Loucy (cell line): ENCODE data around the gene SLC38A3.

Source experiments
- H2AFZ ChIP-seq: fragments of 200-600 bp; sonication (generic); 2 replicates; pipeline ENCODE4 v1.6.0; 2016; ENCODE audit warnings: antibody characterized with exemption, mild to moderate bottlenecking, low read length, moderate library complexity
- H3F3A ChIP-seq: fragments of 200-600 bp; 2 replicates; pipeline ENCODE4 v1.6.0; 2016; ENCODE audit warnings: antibody characterized with exemption, low read depth, mild to moderate bottlenecking
- H3K27me3 ChIP-seq: fragments of 200-600 bp; sonication (generic); 2 replicates; pipeline ENCODE4 v1.6.1; 2014; ENCODE audit warnings: low read length, mild to moderate bottlenecking; ENCODE audit not compliant: insufficient read depth, poor library complexity, severe bottlenecking
- H3K36me3 ChIP-seq: fragments of 200-600 bp; sonication (generic); 2 replicates; pipeline ENCODE4 v1.6.1; 2016; ENCODE audit warnings: low read length; ENCODE audit not compliant: insufficient read depth
- H3K4me1 ChIP-seq: fragments of 200-600 bp; sonication (generic); 2 replicates; pipeline ENCODE4 v1.5.1; 2014; ENCODE audit warnings: low read length, mild to moderate bottlenecking; ENCODE audit not compliant: insufficient read depth, poor library complexity, severe bottlenecking
- H3K4me2 ChIP-seq: fragments of 200-600 bp; sonication (generic); 2 replicates; pipeline ENCODE4 v1.6.0; 2014; ENCODE audit warnings: antibody characterized with exemption, low read length, low read depth, mild to moderate bottlenecking; ENCODE audit not compliant: poor library complexity, severe bottlenecking
- H3K4me3 ChIP-seq: fragments of 200-600 bp; sonication (generic); 2 replicates; pipeline ENCODE4 v1.5.1; 2014; ENCODE audit warnings: low read length, mild to moderate bottlenecking, mixed read lengths; ENCODE audit not compliant: poor library complexity, severe bottlenecking
- H3K79me2 ChIP-seq: fragments of 200-600 bp; sonication (generic); 2 replicates; pipeline ENCODE4 v1.6.1; 2014; ENCODE audit warnings: low read length; ENCODE audit not compliant: insufficient read depth
- H3K9ac ChIP-seq: fragments of 200-600 bp; sonication (generic); 2 replicates; pipeline ENCODE4 v1.6.0; 2014; ENCODE audit warnings: mild to moderate bottlenecking, low read depth, low read length, moderate library complexity; ENCODE audit not compliant: poor library complexity, severe bottlenecking
- H3K9me2 ChIP-seq: fragments of 200-600 bp; sonication (generic); replicated peaks from 2 replicates; pipeline ENCODE4 v1.6.1; 2016; ENCODE audit warnings: low read depth, low read length, mixed read lengths
- H3K9me3 ChIP-seq: fragments of 200-600 bp; sonication (generic); 2 replicates; pipeline ENCODE4 v1.6.1; 2014; ENCODE audit warnings: mild to moderate bottlenecking, antibody characterized with exemption, low read length, low read depth; ENCODE audit not compliant: insufficient read depth
- H4K20me1 ChIP-seq: fragments of 200-600 bp; sonication (generic); 2 replicates; pipeline ENCODE4 v1.6.0; 2014; ENCODE audit warnings: antibody characterized with exemption, low read length, mild to moderate bottlenecking; ENCODE audit not compliant: insufficient read depth, poor library complexity, severe bottlenecking
- CTCF ChIP-seq: fragments of 200-600 bp; sonication (generic); conservative IDR thresholded peaks from 2 replicates; pipeline ENCODE4 v1.5.1; 2014; ENCODE audit warnings: mild to moderate bottlenecking, antibody characterized with exemption, low read length
- EZH2phosphoT487 ChIP-seq: fragments of 200-600 bp; IDR thresholded peaks from 2 replicates; pipeline ENCODE4 v1.6.1; 2018; ENCODE audit warnings: antibody characterized with exemption, mild to moderate bottlenecking, moderate library complexity, borderline replicate concordance

SLC38A3 gene

GRCh38 chr3:50266836-50267235 is 61.8 kb downstream of the SLC38A3 start:
- no peak overlapping the region for H3K9ac ChIP-seq
- no peak overlapping the region for H3K4me3 ChIP-seq
- no peak overlapping the region for H3K4me2 ChIP-seq

GRCh38 chr3:50267280-50267913 is 62.3 kb downstream of the SLC38A3 start:
- no peak overlapping the region for H3K4me3 ChIP-seq
- no peak overlapping the region for H2AFZ ChIP-seq
- no peaks in the 10 kb centered on the region for H3K9me3 ChIP-seq
- H3K4me1 ChIP-seq, result no peaks in the 10 kb centered on the region
- H3K9me2 ChIP-seq, result no peaks in the 10 kb centered on the region
- no peaks in the 10 kb centered on the region for H3K79me2 ChIP-seq
- no peak overlapping the region for H3K9ac ChIP-seq
- no peaks in the 10 kb centered on the region for H3K36me3 ChIP-seq
- TF ChIP-seq EZH2phosphoT487, result no peak
- no peak for TF ChIP-seq CTCF
- H3K27me3 ChIP-seq, result no peaks in the 10 kb centered on the region
- no peaks in the 10 kb centered on the region for H3F3A ChIP-seq
- H4K20me1 ChIP-seq, result no peaks in the 10 kb centered on the region
- H3K4me2 ChIP-seq, result no peak overlapping the region

More at GRCh38 chr3:50266836-50267235, 61.8 kb downstream of the SLC38A3 start:
- Histone ChIP-seq H3K9me3 (no peaks in the 10 kb centered on the region), H3F3A (no peaks in the 10 kb centered on the region), H2AFZ (no peak overlapping the region), H3K79me2 (no peaks in the 10 kb centered on the region), H3K27me3 (no peaks in the 10 kb centered on the region), H3K4me1 (no peaks in the 10 kb centered on the region), H3K9me2 (no peaks in the 10 kb centered on the region), H4K20me1 (no peaks in the 10 kb centered on the region), H3K36me3 (no peaks in the 10 kb centered on the region)
- TF ChIP-seq EZH2phosphoT487, result no peak
- no peak for TF ChIP-seq CTCF

DNA sequence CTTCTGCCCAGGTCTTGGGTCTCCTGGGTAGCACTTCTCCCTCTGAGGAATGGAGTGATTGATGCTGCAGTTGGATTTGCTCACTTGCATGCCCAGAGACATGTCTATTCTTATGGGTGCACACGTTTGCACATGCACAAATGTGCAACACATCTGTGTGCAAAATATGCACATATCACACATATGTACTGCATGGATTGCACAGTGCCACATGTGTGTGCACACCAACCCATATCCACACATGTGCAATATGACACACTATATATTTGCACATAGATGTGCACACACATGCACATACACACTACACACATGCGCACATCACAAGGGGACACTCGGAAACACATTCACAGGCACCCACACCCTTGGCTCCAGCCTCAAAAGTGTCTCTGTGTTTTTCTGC is 63.2 kb downstream of the SLC38A3 start:
- no peaks in the 10 kb centered on the region for H3K79me2 ChIP-seq
- no peak for TF ChIP-seq EZH2phosphoT487
- no peak for TF ChIP-seq CTCF
- H3K9ac ChIP-seq, result no peak overlapping the region
- H2AFZ ChIP-seq, result no peak overlapping the region
- H3K27me3 ChIP-seq, result no peaks in the 10 kb centered on the region
- no peaks in the 10 kb centered on the region for H3K9me3 ChIP-seq
- H3K9me2 ChIP-seq, result no peaks in the 10 kb centered on the region
- H3K4me2 ChIP-seq, result no peak overlapping the region
- no peaks in the 10 kb centered on the region for H3F3A ChIP-seq
- H3K4me1 ChIP-seq, result no peaks in the 10 kb centered on the region
- H3K36me3 ChIP-seq, result no peaks in the 10 kb centered on the region
- H3K4me3 ChIP-seq, result no peak overlapping the region
- H4K20me1 ChIP-seq, result no peaks in the 10 kb centered on the region
